ENCODE measurements around the gene USP6NL.

The USP6NL gene

DNA sequence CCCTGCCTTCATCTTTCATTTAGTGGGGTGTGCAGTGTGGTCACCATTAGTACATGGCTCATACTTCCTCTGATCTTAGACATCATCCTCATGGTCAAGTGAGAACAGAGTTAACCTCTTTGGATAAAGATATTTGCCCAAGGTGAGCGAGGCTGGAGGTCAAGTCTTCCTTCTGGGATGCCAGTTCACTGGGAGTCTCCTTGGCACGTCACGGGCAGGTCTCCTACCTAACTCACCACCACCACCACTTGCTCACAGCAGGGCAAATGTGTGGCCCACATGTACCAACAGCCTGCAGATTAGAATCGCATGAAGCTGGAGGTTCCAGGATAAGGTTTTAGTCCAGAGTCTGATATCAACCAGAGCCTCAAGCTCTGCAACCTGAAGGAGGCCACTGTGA, 164.6 kb downstream of the USP6NL start:
- H3K4me3 ChIP-seq (ENCODE audit: low read depth, low read length), result no peak overlapping the region
- H3K27me3 ChIP-seq (ENCODE audit: control insufficient read depth, insufficient read depth, low read length), result no peaks in the 10 kb centered on the region

DNA sequence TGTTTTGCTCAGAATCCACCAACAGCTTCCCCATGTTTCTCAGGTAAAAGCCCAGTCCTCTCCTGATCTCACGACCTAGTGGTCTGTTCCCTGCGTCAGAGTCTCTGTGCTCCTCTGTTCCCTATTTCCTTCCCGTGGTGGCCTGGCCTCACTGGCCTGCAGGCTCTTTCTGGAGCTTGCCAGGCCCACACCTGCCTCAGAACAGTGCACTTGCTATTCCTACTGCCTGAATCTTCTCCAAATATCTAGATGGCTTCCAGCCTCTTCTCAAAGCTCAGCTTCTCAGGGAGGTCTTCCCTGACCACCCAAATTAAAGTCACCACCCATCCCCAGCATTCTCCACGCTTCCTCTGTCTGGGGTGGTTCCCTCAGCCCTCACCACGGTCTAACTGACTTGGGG, 165.3 kb downstream of the USP6NL start:
- H3K9ac ChIP-seq (ENCODE audit: low read depth, low read length), result no peak overlapping the region
- no peak overlapping the region for H3K4me3 ChIP-seq (ENCODE audit: low read depth, low read length)
- no peaks in the 10 kb centered on the region for H3K36me3 ChIP-seq (ENCODE audit: control insufficient read depth, insufficient read depth, low read length)
- peaks cover 6% of the 10 kb centered on the region for H3K4me1 ChIP-seq (ENCODE audit: control insufficient read depth, insufficient read depth, low read length)
- H3K9me3 ChIP-seq (ENCODE audit: control insufficient read depth, insufficient read depth, low read length), result no peaks in the 10 kb centered on the region
- no peaks in the 10 kb centered on the region for H3K27me3 ChIP-seq (ENCODE audit: control insufficient read depth, insufficient read depth, low read length)

More for the DNA sequence above, 164.6 kb downstream of the USP6NL start:
- H3K9me3 ChIP-seq (ENCODE audit: control insufficient read depth, insufficient read depth, low read length), result no peaks in the 10 kb centered on the region
- peaks cover 6% of the 10 kb centered on the region for H3K4me1 ChIP-seq (ENCODE audit: control insufficient read depth, insufficient read depth, low read length)
- H3K36me3 ChIP-seq (ENCODE audit: control insufficient read depth, insufficient read depth, low read length), result no peaks in the 10 kb centered on the region
- H3K9ac ChIP-seq (ENCODE audit: low read depth, low read length), result no peak overlapping the region

DNA sequence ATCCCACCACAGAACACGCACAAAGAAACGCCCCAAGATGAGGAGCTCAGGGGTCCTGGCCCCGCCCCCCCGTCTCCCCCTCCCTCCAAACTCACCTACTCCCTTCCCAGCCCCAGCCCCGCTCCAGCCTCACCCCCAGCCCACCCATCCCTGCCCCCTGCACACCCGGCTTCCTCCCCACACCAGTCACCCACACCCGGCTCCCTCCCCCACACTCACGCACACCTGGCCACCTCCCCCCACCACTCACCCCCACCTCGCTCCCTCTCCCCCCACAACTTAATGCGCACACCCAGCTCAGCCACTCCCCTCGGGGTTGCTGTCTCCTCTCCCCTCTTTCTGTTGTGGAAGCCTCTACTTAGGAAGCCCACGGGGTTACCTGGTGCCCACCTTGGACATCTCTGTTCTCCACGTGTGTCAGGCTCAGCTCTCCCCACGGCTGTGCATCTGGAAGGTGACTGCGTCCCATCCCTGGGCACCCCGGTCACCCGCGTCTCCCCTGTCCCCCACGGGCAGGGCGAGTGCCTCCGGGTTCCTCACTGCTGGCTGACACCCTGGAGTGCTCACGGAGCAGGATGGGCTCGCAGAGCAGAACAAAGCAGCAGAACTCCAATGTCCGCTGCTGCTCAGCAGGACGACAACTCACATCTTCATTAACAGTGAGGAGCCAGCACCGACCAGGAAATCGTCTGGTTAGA, 166.8 kb downstream of the USP6NL start:
- no peaks in the 10 kb centered on the region for H3K9me3 ChIP-seq (ENCODE audit: control insufficient read depth, insufficient read depth, low read length)
- H3K9ac ChIP-seq (ENCODE audit: low read depth, low read length), result no peak overlapping the region
- H3K4me3 ChIP-seq (ENCODE audit: low read depth, low read length), result peak overlapping the region; percentile 41
- H3K4me1 ChIP-seq (ENCODE audit: control insufficient read depth, insufficient read depth, low read length), result peaks cover 6% of the 10 kb centered on the region
- H3K27me3 ChIP-seq (ENCODE audit: control insufficient read depth, insufficient read depth, low read length), result no peaks in the 10 kb centered on the region
- H3K36me3 ChIP-seq (ENCODE audit: control insufficient read depth, insufficient read depth, low read length), result no peaks in the 10 kb centered on the region

- Histone ChIP-seq H3K9ac (ENCODE audit: low read depth, low read length) (no peak overlapping the region), H3K27me3 (ENCODE audit: control insufficient read depth, insufficient read depth, low read length) (no peaks in the 10 kb centered on the region), H3K4me1 (ENCODE audit: control insufficient read depth, insufficient read depth, low read length) (peaks cover 6% of the 10 kb centered on the region), H3K4me3 (ENCODE audit: low read depth, low read length) (no peak overlapping the region), H3K36me3 (ENCODE audit: control insufficient read depth, insufficient read depth, low read length) (no peaks in the 10 kb centered on the region), H3K9me3 (ENCODE audit: control insufficient read depth, insufficient read depth, low read length) (no peaks in the 10 kb centered on the region)
Measured at GRCh38 chr10:11444155-11444530, 167.3 kb downstream of the USP6NL start.

DNA sequence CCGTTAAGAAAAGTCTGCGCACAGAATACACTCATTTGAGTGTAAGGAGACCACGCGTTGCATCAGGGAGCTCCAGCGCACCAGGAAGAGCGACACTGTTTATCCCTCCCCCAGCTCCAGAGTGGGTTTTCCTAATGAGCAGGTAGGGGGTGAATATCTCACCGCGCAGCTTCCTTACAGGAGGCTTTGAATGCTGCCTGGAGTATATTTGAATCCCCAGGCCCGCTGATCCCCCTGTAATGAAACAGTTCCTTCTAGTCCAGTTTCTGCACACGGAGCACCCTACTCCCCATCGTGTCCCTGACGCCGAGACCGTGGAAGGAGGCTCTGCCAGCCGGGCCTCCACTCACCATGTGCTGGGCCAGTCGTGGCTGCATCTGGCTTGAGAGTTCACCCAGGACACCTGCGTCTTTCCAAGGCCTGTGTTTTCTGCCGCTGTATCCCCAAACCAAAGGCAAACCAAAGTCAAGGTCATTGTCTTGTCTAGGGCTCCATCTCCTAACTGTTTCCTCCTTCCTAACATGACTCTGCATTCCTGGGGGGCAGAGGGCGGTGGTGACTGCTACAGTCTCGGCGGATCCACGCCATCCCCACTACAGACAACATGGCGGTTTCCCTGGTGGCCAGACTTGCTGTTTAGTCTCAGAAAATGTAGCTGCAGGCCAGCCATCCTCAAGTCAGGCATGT, 167.8 kb downstream of the USP6NL start:
- Histone ChIP-seq H3K27me3 (ENCODE audit: control insufficient read depth, insufficient read depth, low read length) (no peaks in the 10 kb centered on the region), H3K9me3 (ENCODE audit: control insufficient read depth, insufficient read depth, low read length) (no peaks in the 10 kb centered on the region), H3K9ac (ENCODE audit: low read depth, low read length) (no peak overlapping the region), H3K36me3 (ENCODE audit: control insufficient read depth, insufficient read depth, low read length) (no peaks in the 10 kb centered on the region), H3K4me1 (ENCODE audit: control insufficient read depth, insufficient read depth, low read length) (peaks cover 3% of the 10 kb centered on the region), H3K4me3 (ENCODE audit: low read depth, low read length) (no peak overlapping the region)

DNA sequence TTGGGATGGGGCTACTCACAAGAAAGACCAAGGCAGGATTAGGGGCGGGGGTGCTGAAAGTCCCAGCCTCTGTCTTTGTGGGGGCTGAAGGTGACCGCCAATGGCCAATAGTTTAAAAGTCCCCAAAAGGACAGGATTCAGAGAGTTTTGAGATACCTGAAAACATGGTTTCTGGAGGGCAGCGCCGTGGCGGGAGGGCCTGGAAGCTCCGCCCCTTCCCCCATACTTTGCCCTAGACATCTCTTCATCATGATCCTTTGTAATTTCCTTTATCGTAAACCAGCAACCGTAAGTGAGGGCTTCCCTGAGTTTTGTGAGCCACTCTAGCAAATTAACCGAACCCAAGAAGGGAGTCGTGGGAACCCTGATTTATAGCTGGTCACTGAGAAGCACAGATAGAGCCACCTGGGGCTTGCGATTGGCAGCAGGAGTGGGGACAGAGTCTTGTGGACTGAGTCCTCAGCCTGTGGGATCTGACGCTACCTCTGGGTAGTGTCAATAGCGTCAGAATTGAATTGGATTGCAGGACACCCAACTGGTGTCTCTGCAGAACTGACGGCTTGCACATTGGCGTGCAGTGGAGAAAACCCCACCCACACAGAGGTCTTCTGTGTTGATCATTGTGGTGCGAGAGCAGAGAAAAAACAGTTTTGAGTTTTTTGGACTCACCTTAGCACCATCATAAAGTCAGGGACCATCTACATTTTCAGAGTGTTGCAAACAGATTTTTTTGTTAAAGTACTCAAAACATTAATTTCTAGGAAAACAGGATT, 169.3 kb downstream of the USP6NL start:
- Histone ChIP-seq H3K9ac (ENCODE audit: low read depth, low read length) (no peak overlapping the region), H3K9me3 (ENCODE audit: control insufficient read depth, insufficient read depth, low read length) (no peaks in the 10 kb centered on the region), H3K27me3 (ENCODE audit: control insufficient read depth, insufficient read depth, low read length) (no peaks in the 10 kb centered on the region), H3K4me3 (ENCODE audit: low read depth, low read length) (no peak overlapping the region), H3K4me1 (ENCODE audit: control insufficient read depth, insufficient read depth, low read length) (peaks cover 7% of the 10 kb centered on the region), H3K36me3 (ENCODE audit: control insufficient read depth, insufficient read depth, low read length) (no peaks in the 10 kb centered on the region)

DNA sequence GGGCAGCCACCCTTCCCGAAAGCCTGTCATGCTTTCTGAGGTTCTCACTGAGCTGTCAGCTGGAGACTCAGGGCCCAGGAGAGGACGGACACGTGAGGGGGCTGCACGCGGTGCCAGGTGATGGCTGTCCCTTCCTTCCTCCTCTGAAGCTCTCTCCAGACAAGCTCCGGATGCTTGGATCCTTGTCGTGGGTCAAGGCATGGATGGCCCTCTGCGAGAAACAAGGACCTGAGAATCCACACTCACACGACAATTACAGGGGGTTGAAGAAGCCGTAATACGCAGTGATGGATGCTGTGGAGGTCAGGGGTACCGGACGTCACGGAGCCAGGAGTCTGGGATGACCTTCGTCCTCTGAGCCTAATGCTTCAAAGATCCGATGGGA, 170.3 kb downstream of the USP6NL start:
- Histone ChIP-seq H3K36me3 (ENCODE audit: control insufficient read depth, insufficient read depth, low read length) (no peaks in the 10 kb centered on the region), H3K4me1 (ENCODE audit: control insufficient read depth, insufficient read depth, low read length) (peaks cover 9% of the 10 kb centered on the region), H3K27me3 (ENCODE audit: control insufficient read depth, insufficient read depth, low read length) (no peaks in the 10 kb centered on the region), H3K4me3 (ENCODE audit: low read depth, low read length) (no peak overlapping the region), H3K9me3 (ENCODE audit: control insufficient read depth, insufficient read depth, low read length) (no peaks in the 10 kb centered on the region), H3K9ac (ENCODE audit: low read depth, low read length) (no peak overlapping the region)

- no peak overlapping the region for H3K4me3 ChIP-seq (ENCODE audit: low read depth, low read length)
- H3K4me1 ChIP-seq (ENCODE audit: control insufficient read depth, insufficient read depth, low read length), result peaks cover 13% of the 10 kb centered on the region
- no peaks in the 10 kb centered on the region for H3K27me3 ChIP-seq (ENCODE audit: control insufficient read depth, insufficient read depth, low read length)
- no peaks in the 10 kb centered on the region for H3K9me3 ChIP-seq (ENCODE audit: control insufficient read depth, insufficient read depth, low read length)
- no peaks in the 10 kb centered on the region for H3K36me3 ChIP-seq (ENCODE audit: control insufficient read depth, insufficient read depth, low read length)
- H3K9ac ChIP-seq (ENCODE audit: low read depth, low read length), result no peak overlapping the region
Measured at GRCh38 chr10:11440250-11441150, 170.9 kb downstream of the USP6NL start.

- Histone ChIP-seq H3K36me3 (ENCODE audit: control insufficient read depth, insufficient read depth, low read length) (no peaks in the 10 kb centered on the region), H3K4me3 (ENCODE audit: low read depth, low read length) (no peak overlapping the region), H3K27me3 (ENCODE audit: control insufficient read depth, insufficient read depth, low read length) (no peaks in the 10 kb centered on the region), H3K9me3 (ENCODE audit: control insufficient read depth, insufficient read depth, low read length) (no peaks in the 10 kb centered on the region), H3K4me1 (ENCODE audit: control insufficient read depth, insufficient read depth, low read length) (peaks cover 19% of the 10 kb centered on the region), H3K9ac (ENCODE audit: low read depth, low read length) (no peak overlapping the region)
Measured at GRCh38 chr10:11439523-11440053, 171.9 kb downstream of the USP6NL start.

- Histone ChIP-seq H3K27me3 (ENCODE audit: control insufficient read depth, insufficient read depth, low read length) (no peaks in the 10 kb centered on the region), H3K9ac (ENCODE audit: low read depth, low read length) (no peak overlapping the region)
Measured at GRCh38 chr10:11437391-11438142, 173.9 kb downstream of the USP6NL start.

More at GRCh38 chr10:11437391-11438142, 173.9 kb downstream of the USP6NL start:
- H3K4me3 ChIP-seq (ENCODE audit: low read depth, low read length), result no peak overlapping the region
- no peaks in the 10 kb centered on the region for H3K36me3 ChIP-seq (ENCODE audit: control insufficient read depth, insufficient read depth, low read length)
- no peaks in the 10 kb centered on the region for H3K9me3 ChIP-seq (ENCODE audit: control insufficient read depth, insufficient read depth, low read length)
- peaks cover 21% of the 10 kb centered on the region for H3K4me1 ChIP-seq (ENCODE audit: control insufficient read depth, insufficient read depth, low read length)

Data from iPS-15b (cell line).